Colonic mucosa (tissue), 4 donors: ENCODE data around the gene CPLX3. TPM values are rescaled to one million over a fixed set of nuclear protein-coding genes. Genes with fewer than 3 reads are reported as not detected.
A peak's percentile ranks its signal among the peaks of the same experiment; 100 is the strongest.

Experiments used
- DNase-seq: peaks from one replicate; pipeline ENCODE4 v3.0.0-alpha.2; 2020
- H3K27ac ChIP-seq: fragments of 200-600 bp; one replicate; pipeline ENCODE4 v1.8.0; 2021
- H3K27me3 ChIP-seq: fragments of 200-600 bp; one replicate; pipeline ENCODE4 v1.8.0; 2021
- H3K36me3 ChIP-seq: fragments of 200-600 bp; one replicate; pipeline ENCODE4 v1.8.0; 2021
- H3K4me1 ChIP-seq: fragments of 200-600 bp; one replicate; pipeline ENCODE4 v1.8.0; 2021; ENCODE audit warnings: mild to moderate bottlenecking
- H3K4me3 ChIP-seq: fragments of 200-600 bp; one replicate; pipeline ENCODE4 v1.8.0; 2021
- H3K9ac ChIP-seq, 2 donors: one replicate each; pipeline ENCODE4 v1.7.0; 2013; ENCODE audit warnings: control low read depth in 2 of 2, low read depth in 2 of 2, low read length in 2 of 2
- H3K9me3 ChIP-seq: fragments of 200-600 bp; one replicate; pipeline ENCODE4 v1.8.0; 2021
- intact Hi-C: fragments of 100-400 bp; cut with DNase I; formaldehyde crosslinking; loops from one replicate; pipeline ENCODE4 v1.14.1; 2022
- total RNA-seq, 2 donors: library from RNA; stranded (reverse); fragmentation: NEBNext Ultra II Directional in 1 of 2; extraction: Animal tissue kit (Norgen Biotek cat#: 25700) in 1 of 2; gene quantifications; one replicate each; pipeline ENCODE4 v1.2.1, GENCODE V29; 2021
- TF ChIP-seq, protein P1 (sequence below): fragments of 200-600 bp; IDR thresholded peaks from one replicate; pipeline ENCODE4 v1.8.0; 2022; ENCODE audit warnings: antibody characterized with exemption, mild to moderate bottlenecking
- donor health status: healthy.
- donor health status: DM: no; HTN: no; CAD: no.
- donor health status: DM: no; HTN: no; CAD: no.

The CPLX3 gene
- total RNA-seq, 2 donors from 2014 or later, result not detected

DNA sequence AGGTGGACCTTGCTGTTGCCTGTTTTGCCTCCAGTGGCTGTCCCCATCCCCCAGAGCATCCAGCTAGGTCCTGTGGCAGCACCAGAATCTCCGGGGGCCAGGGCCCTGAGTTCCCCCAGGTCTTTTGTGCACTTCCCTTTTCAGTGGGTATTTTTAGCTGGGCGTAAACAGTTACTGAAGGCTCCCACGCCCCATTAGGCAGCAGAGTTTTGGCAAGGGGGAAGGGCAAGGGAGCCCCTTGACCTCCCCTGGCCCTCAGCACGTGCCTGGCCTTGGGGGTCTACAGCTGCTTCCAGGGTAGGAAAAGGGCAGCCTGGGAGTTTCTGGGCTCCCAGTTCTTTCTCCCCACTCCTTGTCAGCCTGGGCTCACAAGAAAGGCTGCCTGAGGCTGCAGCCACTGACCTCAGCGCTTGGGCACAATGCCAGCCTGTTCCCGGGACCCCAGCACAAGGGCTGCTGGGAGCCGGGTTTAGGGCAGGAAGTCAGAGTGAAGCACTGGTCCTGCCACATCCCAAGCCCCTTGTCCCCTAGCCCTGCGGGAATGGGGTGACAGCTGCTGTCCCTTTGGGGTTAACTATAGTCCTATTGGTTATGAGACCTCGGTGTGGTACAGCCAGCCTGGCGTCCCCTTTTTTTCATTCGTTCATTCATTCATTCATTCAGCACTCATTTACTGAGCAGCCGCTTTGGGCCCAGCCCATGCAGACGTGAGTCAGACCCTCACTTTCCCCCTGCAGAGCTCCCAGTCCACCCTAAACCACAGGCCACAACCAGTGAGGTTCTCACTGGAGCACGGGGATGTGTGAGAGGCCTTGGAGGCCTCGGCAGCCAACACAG lies 36.1 kb upstream of the CPLX3 start:
- TF ChIP-seq, protein P1, sequence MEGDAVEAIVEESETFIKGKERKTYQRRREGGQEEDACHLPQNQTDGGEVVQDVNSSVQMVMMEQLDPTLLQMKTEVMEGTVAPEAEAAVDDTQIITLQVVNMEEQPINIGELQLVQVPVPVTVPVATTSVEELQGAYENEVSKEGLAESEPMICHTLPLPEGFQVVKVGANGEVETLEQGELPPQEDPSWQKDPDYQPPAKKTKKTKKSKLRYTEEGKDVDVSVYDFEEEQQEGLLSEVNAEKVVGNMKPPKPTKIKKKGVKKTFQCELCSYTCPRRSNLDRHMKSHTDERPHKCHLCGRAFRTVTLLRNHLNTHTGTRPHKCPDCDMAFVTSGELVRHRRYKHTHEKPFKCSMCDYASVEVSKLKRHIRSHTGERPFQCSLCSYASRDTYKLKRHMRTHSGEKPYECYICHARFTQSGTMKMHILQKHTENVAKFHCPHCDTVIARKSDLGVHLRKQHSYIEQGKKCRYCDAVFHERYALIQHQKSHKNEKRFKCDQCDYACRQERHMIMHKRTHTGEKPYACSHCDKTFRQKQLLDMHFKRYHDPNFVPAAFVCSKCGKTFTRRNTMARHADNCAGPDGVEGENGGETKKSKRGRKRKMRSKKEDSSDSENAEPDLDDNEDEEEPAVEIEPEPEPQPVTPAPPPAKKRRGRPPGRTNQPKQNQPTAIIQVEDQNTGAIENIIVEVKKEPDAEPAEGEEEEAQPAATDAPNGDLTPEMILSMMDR, result no peak
- Histone ChIP-seq H3K27ac (peak overlapping the region; percentile 88), H3K4me3 (no peak overlapping the region), H3K9me3 (no peaks in the 10 kb centered on the region), H3K4me1 (peaks cover 57% of the 10 kb centered on the region), H3K36me3 (no peaks in the 10 kb centered on the region), H3K27me3 (no peaks in the 10 kb centered on the region), H3K9ac (peak overlapping the region; percentile 62 to 84)
- DNase-seq, result peak; percentile 55
- intact Hi-C loops, result no loop called here

DNA sequence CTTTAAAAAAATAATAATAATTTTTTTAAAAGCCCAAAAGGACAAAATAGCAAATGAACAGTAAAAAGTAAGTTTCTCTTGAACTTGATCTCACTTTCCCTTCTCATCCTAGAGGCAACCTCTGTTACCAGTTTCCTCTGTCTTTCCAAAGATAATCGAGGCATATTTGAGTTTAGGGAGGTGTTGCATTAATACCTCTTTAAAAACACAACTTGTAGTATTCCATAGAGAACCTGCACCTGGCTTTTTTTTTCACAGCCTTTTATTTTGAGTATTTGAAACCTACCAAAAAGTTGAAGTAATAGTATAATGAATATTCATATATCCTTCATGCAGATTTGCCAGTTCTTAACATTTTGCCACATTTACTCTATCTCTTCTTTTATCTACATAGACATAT lies 35.4 kb upstream of the CPLX3 start:
- TF ChIP-seq, protein P1, result no peak
- Histone ChIP-seq H3K4me1 (peaks cover 57% of the 10 kb centered on the region), H3K9ac (no peak overlapping the region), H3K4me3 (no peak overlapping the region), H3K27me3 (no peaks in the 10 kb centered on the region), H3K36me3 (no peaks in the 10 kb centered on the region), H3K27ac (peak overlapping the region; percentile 88), H3K9me3 (no peaks in the 10 kb centered on the region)
- intact Hi-C loops, result no loop called here
- DNase-seq, result no peak

DNA sequence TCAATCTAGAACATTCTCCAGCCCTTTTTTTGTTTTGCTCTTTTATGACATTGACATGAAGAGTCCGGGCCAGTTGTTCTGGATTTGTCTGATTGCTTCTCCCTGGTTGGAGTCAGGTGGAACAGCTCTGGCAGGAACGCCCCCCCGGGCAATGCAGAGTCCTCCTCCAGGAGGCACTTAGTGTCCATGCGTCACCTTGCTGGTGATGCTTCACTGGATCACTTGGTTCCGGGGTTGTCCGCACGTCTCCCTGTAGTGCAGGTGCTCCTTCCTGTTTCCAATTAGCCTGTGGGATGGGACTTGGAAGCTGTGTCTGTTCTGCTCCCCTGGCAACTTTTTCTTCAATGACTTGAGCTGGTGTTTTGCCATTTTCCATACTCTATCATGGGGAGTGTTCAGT lies 34.8 kb upstream of the CPLX3 start:
- TF ChIP-seq, protein P1, result no peak
- Histone ChIP-seq H3K4me1 (peaks cover 52% of the 10 kb centered on the region), H3K36me3 (no peaks in the 10 kb centered on the region), H3K27ac (no peak overlapping the region), H3K9me3 (no peaks in the 10 kb centered on the region), H3K27me3 (no peaks in the 10 kb centered on the region), H3K9ac (no peak overlapping the region), H3K4me3 (no peak overlapping the region)
- peak; percentile 19 for DNase-seq
- intact Hi-C loops, result no loop called here

DNA sequence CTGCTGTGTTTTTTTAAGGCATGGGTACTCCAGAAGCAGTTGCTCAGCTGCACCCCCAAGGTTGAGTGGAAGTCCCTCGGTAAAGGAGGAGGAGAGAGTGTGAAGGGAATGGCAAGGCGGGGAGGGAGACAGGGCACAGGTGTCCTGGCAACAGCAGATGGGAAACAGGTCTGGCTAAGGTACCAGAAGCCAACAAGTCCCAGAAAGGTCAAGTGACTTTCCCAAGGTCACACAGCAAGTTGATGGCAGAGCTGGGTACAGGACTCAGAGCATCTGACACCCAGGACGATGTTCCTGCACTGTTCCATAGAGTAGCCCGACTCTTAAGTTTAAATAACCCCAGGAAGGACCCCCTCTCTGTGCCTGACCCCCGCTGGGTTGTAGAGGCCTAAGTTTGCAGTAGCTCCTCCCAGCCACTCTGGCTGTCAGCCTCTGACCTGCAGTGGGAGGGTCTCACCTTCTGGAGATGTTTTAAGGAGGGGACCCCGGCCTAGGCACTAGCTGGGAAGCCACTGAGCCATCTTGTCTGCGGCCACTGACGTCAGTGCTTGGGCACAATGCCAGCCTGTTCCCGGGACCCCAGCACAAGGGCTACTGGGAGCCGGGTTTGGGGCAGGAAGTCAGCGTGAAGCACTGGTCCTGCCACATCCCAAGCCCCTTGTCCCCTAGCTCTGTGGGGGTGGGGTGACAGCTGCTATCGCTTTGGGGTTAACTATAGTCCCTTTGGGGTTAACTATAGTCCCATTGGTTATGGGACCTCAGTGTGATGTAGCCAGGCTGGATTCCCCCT lies 34.0 kb upstream of the CPLX3 start:
- H3K9me3 ChIP-seq, result no peaks in the 10 kb centered on the region
- no peaks in the 10 kb centered on the region for H3K27me3 ChIP-seq
- no peak overlapping the region for H3K27ac ChIP-seq
- TF ChIP-seq, protein P1, result no peak
- H3K36me3 ChIP-seq, result no peaks in the 10 kb centered on the region
- peak; percentile 23 for DNase-seq
- intact Hi-C loops, result no loop called here
- peak overlapping the region; percentile 1 to 37 for H3K9ac ChIP-seq
- H3K4me1 ChIP-seq, result peaks cover 45% of the 10 kb centered on the region
- H3K4me3 ChIP-seq, result no peak overlapping the region

DNA sequence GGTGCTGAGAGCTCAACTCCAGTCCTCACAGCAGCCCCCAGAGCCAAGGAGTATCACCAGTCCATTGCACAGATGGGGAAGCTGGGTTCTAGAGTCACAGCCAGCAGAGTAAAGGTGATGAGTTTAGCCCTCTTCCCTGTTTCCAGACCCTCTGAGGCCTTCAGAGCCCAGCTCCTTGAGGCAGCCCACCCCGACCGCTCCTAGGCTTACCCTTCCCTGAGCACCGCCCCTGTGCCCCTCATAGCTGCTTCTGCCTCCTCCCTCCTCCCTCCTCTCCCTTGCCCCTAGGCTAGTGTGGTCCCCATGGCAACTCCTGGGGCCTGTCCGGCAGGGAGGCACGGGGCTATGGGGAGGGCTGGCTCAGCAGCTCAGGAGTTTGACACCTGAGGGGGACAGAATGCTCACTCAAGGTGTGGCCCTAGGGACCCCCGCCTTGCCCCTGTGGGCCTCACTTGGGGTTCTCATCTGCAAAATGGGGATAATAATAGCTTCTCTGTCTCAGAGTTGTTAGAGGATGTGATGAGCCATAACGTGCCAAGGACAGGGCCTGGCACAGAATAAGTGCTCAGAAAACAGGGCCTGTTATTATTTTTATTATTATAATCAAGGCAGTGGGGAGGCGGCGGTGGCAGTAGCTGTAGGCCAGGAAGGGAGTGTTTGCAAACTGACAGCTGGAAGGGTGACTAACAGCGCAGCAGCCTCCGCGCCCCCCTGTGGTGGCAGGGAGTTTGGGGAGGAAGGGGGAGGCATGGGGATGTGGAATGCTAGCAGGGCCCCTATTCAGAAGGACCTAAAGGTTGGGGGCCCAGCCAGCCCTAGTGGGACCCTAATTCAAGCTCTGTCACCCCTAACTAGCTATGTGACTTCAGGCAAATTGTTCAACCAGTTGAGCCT lies 33.0 kb upstream of the CPLX3 start:
- TF ChIP-seq, protein P1, result no peak
- Histone ChIP-seq H3K36me3 (no peaks in the 10 kb centered on the region), H3K27ac (no peak overlapping the region), H3K27me3 (no peaks in the 10 kb centered on the region), H3K9me3 (no peaks in the 10 kb centered on the region), H3K4me3 (no peak overlapping the region), H3K9ac (peak overlapping the region; percentile 1 to 37), H3K4me1 (peaks cover 36% of the 10 kb centered on the region)
- DNase-seq, result no peak
- intact Hi-C loops, result no loop called here
